ENCODE measurements around the gene XRCC5. TPM values are rescaled to one million over a fixed set of nuclear protein-coding genes. Genes with fewer than 3 reads are reported as not detected.

XRCC5 gene
- total RNA-seq, 1 donor from 2014 or later, result 524 TPM

- no peak for TF ChIP-seq CTCF (conservative IDR thresholded peaks at IDR 0.05)
- no peak for DNase-seq (ENCODE audit: low read depth, low spot score)
- Mint-ChIP-seq H3K27me3 (ENCODE audit: low read depth) (no peaks in the 10 kb centered on the region), H3K9me3 (no peaks in the 10 kb centered on the region), H3K36me3 (ENCODE audit: low read depth) (peaks cover 13% of the 10 kb centered on the region), H3K4me3 (no peak overlapping the region), H3K4me1 (peaks cover 44% of the 10 kb centered on the region), H3K27ac (ENCODE audit: unreplicated experiment) (no peak overlapping the region)
These were observed 22.8 kb upstream of the XRCC5 start for GRCh38 chr2:216086207-216086893.

- H3K36me3 Mint-ChIP-seq (ENCODE audit: low read depth), result peaks cover 15% of the 10 kb centered on the region
These were observed 18.8 kb upstream of the XRCC5 start for GRCh38 chr2:216090369-216090786.

GRCh38 chr2:216092646-216093045, 16.5 kb upstream of the XRCC5 start:
- Mint-ChIP-seq H3K4me3 (no peak overlapping the region), H3K27me3 (ENCODE audit: low read depth) (no peaks in the 10 kb centered on the region), H3K36me3 (ENCODE audit: low read depth) (peaks cover 16% of the 10 kb centered on the region), H3K9me3 (no peaks in the 10 kb centered on the region), H3K4me1 (no peaks in the 10 kb centered on the region), H3K27ac (ENCODE audit: unreplicated experiment) (no peak overlapping the region)
- no peak for TF ChIP-seq CTCF (conservative IDR thresholded peaks at IDR 0.05)
- no peak for DNase-seq (ENCODE audit: low read depth, low spot score)

More at GRCh38 chr2:216090369-216090786, 18.8 kb upstream of the XRCC5 start:
- Mint-ChIP-seq H3K4me1 (peaks cover 12% of the 10 kb centered on the region), H3K27me3 (ENCODE audit: low read depth) (no peaks in the 10 kb centered on the region), H3K9me3 (no peaks in the 10 kb centered on the region), H3K27ac (ENCODE audit: unreplicated experiment) (no peak overlapping the region), H3K4me3 (no peak overlapping the region)
- DNase-seq (ENCODE audit: low read depth, low spot score), result no peak
- TF ChIP-seq CTCF (conservative IDR thresholded peaks at IDR 0.05), result no peak

GRCh38 chr2:216094701-216095100, 14.4 kb upstream of the XRCC5 start:
- no peaks in the 10 kb centered on the region for H3K27me3 Mint-ChIP-seq (ENCODE audit: low read depth)
- no peak for TF ChIP-seq CTCF (conservative IDR thresholded peaks at IDR 0.05)
- H3K36me3 Mint-ChIP-seq (ENCODE audit: low read depth), result peaks cover 11% of the 10 kb centered on the region
- H3K4me1 Mint-ChIP-seq, result no peaks in the 10 kb centered on the region
- no peak for DNase-seq (ENCODE audit: low read depth, low spot score)
- no peaks in the 10 kb centered on the region for H3K9me3 Mint-ChIP-seq
- H3K4me3 Mint-ChIP-seq, result no peak overlapping the region
- no peak overlapping the region for H3K27ac Mint-ChIP-seq (ENCODE audit: unreplicated experiment)

- no peaks in the 10 kb centered on the region for H3K9me3 Mint-ChIP-seq
- H3K36me3 Mint-ChIP-seq (ENCODE audit: low read depth), result peaks cover 25% of the 10 kb centered on the region
- no peak overlapping the region for H3K4me3 Mint-ChIP-seq
- H3K4me1 Mint-ChIP-seq, result no peaks in the 10 kb centered on the region
- H3K27me3 Mint-ChIP-seq (ENCODE audit: low read depth), result no peaks in the 10 kb centered on the region
- no peak overlapping the region for H3K27ac Mint-ChIP-seq (ENCODE audit: unreplicated experiment)
- no peak for DNase-seq (ENCODE audit: low read depth, low spot score)
- TF ChIP-seq CTCF (conservative IDR thresholded peaks at IDR 0.05), result no peak
These were observed 10.5 kb upstream of the XRCC5 start for GRCh38 chr2:216098421-216099334.
